ENCODE measurements around the gene CCDC107. TPM values are rescaled to one million over a fixed set of nuclear protein-coding genes. Genes with fewer than 3 reads are reported as not detected.

CCDC107 gene
- total RNA-seq, 1 donor from 2014 or later = 32.5 TPM

- no peak overlapping the region for H3K27ac Mint-ChIP-seq (ENCODE audit: unreplicated experiment)
- H3K9me3 Mint-ChIP-seq (ENCODE audit: unreplicated experiment) = peaks cover 11% of the 10 kb centered on the region
- peak overlapping the region; percentile 12 for H3K4me3 Mint-ChIP-seq (ENCODE audit: unreplicated experiment)
- no peak for TF ChIP-seq CTCF (IDR thresholded peaks at IDR 0.05; ENCODE audit: partially characterized antibody, unreplicated experiment)
- DNase-seq = no peak
- H3K4me1 Mint-ChIP-seq (ENCODE audit: low read depth, unreplicated experiment) = peaks cover 29% of the 10 kb centered on the region
- H3K36me3 Mint-ChIP-seq (ENCODE audit: unreplicated experiment) = no peaks in the 10 kb centered on the region
- H3K27me3 Mint-ChIP-seq (ENCODE audit: unreplicated experiment) = peaks cover 13% of the 10 kb centered on the region
These were observed 28.4 kb downstream of the CCDC107 start for GRCh38 chr9:35686222-35687203.

- H3K27me3 Mint-ChIP-seq (ENCODE audit: unreplicated experiment) = peaks cover 12% of the 10 kb centered on the region
- TF ChIP-seq CTCF (IDR thresholded peaks at IDR 0.05; ENCODE audit: partially characterized antibody, unreplicated experiment) = no peak
- no peak for DNase-seq
- H3K36me3 Mint-ChIP-seq (ENCODE audit: unreplicated experiment) = no peaks in the 10 kb centered on the region
- peaks cover 32% of the 10 kb centered on the region for H3K4me1 Mint-ChIP-seq (ENCODE audit: low read depth, unreplicated experiment)
- H3K4me3 Mint-ChIP-seq (ENCODE audit: unreplicated experiment) = peak overlapping the region; percentile 23
- peaks cover 14% of the 10 kb centered on the region for H3K9me3 Mint-ChIP-seq (ENCODE audit: unreplicated experiment)
- H3K27ac Mint-ChIP-seq (ENCODE audit: unreplicated experiment) = no peak overlapping the region
These were observed 29.2 kb downstream of the CCDC107 start for GRCh38 chr9:35687306-35687705.

- no peak for TF ChIP-seq CTCF (IDR thresholded peaks at IDR 0.05; ENCODE audit: partially characterized antibody, unreplicated experiment)
- Mint-ChIP-seq H3K4me3 (ENCODE audit: unreplicated experiment) (peak overlapping the region; percentile 71), H3K27me3 (ENCODE audit: unreplicated experiment) (peaks cover 11% of the 10 kb centered on the region), H3K36me3 (ENCODE audit: unreplicated experiment) (no peaks in the 10 kb centered on the region), H3K4me1 (ENCODE audit: low read depth, unreplicated experiment) (peaks cover 31% of the 10 kb centered on the region), H3K27ac (ENCODE audit: unreplicated experiment) (no peak overlapping the region), H3K9me3 (ENCODE audit: unreplicated experiment) (peaks cover 14% of the 10 kb centered on the region)
- no peak for DNase-seq
These were observed 30.0 kb downstream of the CCDC107 start for GRCh38 chr9:35687972-35688557.

GRCh38 chr9:35688558-35689541 is 30.8 kb downstream of the CCDC107 start:
- Mint-ChIP-seq H3K27me3 (ENCODE audit: unreplicated experiment) (peaks cover 6% of the 10 kb centered on the region), H3K9me3 (ENCODE audit: unreplicated experiment) (peaks cover 12% of the 10 kb centered on the region), H3K36me3 (ENCODE audit: unreplicated experiment) (no peaks in the 10 kb centered on the region), H3K4me3 (ENCODE audit: unreplicated experiment) (peak overlapping the region; percentile 92), H3K4me1 (ENCODE audit: low read depth, unreplicated experiment) (peaks cover 30% of the 10 kb centered on the region), H3K27ac (ENCODE audit: unreplicated experiment) (peak overlapping the region; percentile 78)
- no peak for TF ChIP-seq CTCF (IDR thresholded peaks at IDR 0.05; ENCODE audit: partially characterized antibody, unreplicated experiment)
- no peak for DNase-seq

Data from glutamatergic neuron (in vitro differentiated cells).